Activated CD8-positive, alpha-beta T cell treated with anti-CD3 and anti-CD28 coated beads for 36 hours (primary cell): ENCODE data around the gene AP1G2. TPM values are rescaled to one million over a fixed set of nuclear protein-coding genes. Genes with fewer than 3 reads are reported as not detected.

ENCODE experiments used
- ATAC-seq: fragments of 200-7000 bp; cut with Tn5 transposase; one replicate; pipeline ENCODE4 v1.10.0; 2021; ENCODE audit warnings: mild to moderate bottlenecking, moderate library complexity
- CTCF ChIA-PET: fragments of 350-600 bp; sonication (Branson Sonifier 250); formaldehyde crosslinking; loops from one replicate; lab custom pipeline; 2021; ENCODE audit warnings: antibody characterized with exemption; lab: Charles Lee
- POLR2A ChIA-PET: fragments of 350-600 bp; sonication (Branson Sonifier 250); formaldehyde crosslinking; loops from one replicate; lab custom pipeline; 2021; ENCODE audit warnings: antibody characterized with exemption; lab: Charles Lee
- DNase-seq: peaks from one replicate; pipeline ENCODE4 v3.0.0-alpha.2; 2020
- H3K27ac Mint-ChIP-seq: one replicate; pipeline ENCODE4 v1.8.0; 2021; ENCODE audit warnings: mild to moderate bottlenecking, mixed read lengths
- H3K27me3 Mint-ChIP-seq: one replicate; pipeline ENCODE4 v1.8.0; 2021; ENCODE audit warnings: mixed read lengths
- H3K36me3 Mint-ChIP-seq: one replicate; pipeline ENCODE4 v1.8.0; 2021; ENCODE audit warnings: low read depth, mixed read lengths
- H3K4me1 Mint-ChIP-seq: one replicate; pipeline ENCODE4 v1.8.0; 2021; ENCODE audit warnings: low read depth, mixed read lengths
- H3K4me3 Mint-ChIP-seq: one replicate; pipeline ENCODE4 v1.8.0; 2021; ENCODE audit warnings: mild to moderate bottlenecking, moderate library complexity, mixed read lengths
- H3K9me3 Mint-ChIP-seq: one replicate; pipeline ENCODE4 v1.8.0; 2021; ENCODE audit warnings: mixed read lengths
- CTCF ChIP-seq: fragments of 200-600 bp; IDR thresholded peaks from one replicate; pipeline ENCODE4 v1.8.0; 2022; ENCODE audit warnings: antibody characterized with exemption, mild to moderate bottlenecking
- intact Hi-C: fragments of 100-400 bp; cut with micrococcal nuclease; formaldehyde crosslinking; loops from one replicate; pipeline ENCODE4 v1.10.0; 2022
- total RNA-seq, 2 experiments: library from RNA; stranded (reverse); gene quantifications; one replicate each; pipeline ENCODE4 v1.2.3, GENCODE V29; 2021

The AP1G2 gene
- total RNA-seq, 2 experiments from 2014 or later: 146 to 155 TPM

- DNase-seq (no peak), ATAC-seq (no peak)
- no peaks in the 10 kb centered on the region for H3K4me1 Mint-ChIP-seq
- no peak overlapping the region for H3K27ac Mint-ChIP-seq
- H3K4me3 Mint-ChIP-seq: no peak overlapping the region
- no peaks in the 10 kb centered on the region for H3K27me3 Mint-ChIP-seq
- ChIA-PET CTCF (interaction anchor here (1.4 to 1.5 kb wide), 2 partner anchors 40 to 44 kb away, joined by 3 to 5 read pairs; no protein-coding TSS in a partner anchor), POLR2A (interaction anchor here (0.7 kb wide), 1 partner anchor 52 kb away, joined by 3 read pairs; the partner anchor contains the start of gene NGDN)
- no peaks in the 10 kb centered on the region for H3K36me3 Mint-ChIP-seq
- no peaks in the 10 kb centered on the region for H3K9me3 Mint-ChIP-seq
- intact Hi-C loops: no loop called here
- TF ChIP-seq CTCF: no peak
Observed at GRCh38 chr14:23521785-23522640, 45.6 kb downstream of the AP1G2 start.

- intact Hi-C loops: no loop called here
- ATAC-seq: no peak
- DNase-seq: no peak
- H3K27me3 Mint-ChIP-seq: no peaks in the 10 kb centered on the region
- TF ChIP-seq CTCF: no peak
- no peak overlapping the region for H3K27ac Mint-ChIP-seq
- H3K4me1 Mint-ChIP-seq: no peaks in the 10 kb centered on the region
- CTCF ChIA-PET: no interaction called here
- H3K36me3 Mint-ChIP-seq: no peaks in the 10 kb centered on the region
- H3K4me3 Mint-ChIP-seq: no peak overlapping the region
- H3K9me3 Mint-ChIP-seq: no peaks in the 10 kb centered on the region
- POLR2A ChIA-PET: no interaction called here
Observed at GRCh38 chr14:23520899-23521533, 46.6 kb downstream of the AP1G2 start.

- TF ChIP-seq CTCF: no peak
- ATAC-seq (no peak), DNase-seq (no peak)
- Mint-ChIP-seq H3K27me3 (no peaks in the 10 kb centered on the region), H3K4me1 (no peaks in the 10 kb centered on the region), H3K36me3 (no peaks in the 10 kb centered on the region), H3K4me3 (no peak overlapping the region), H3K27ac (no peak overlapping the region), H3K9me3 (no peaks in the 10 kb centered on the region)
- ChIA-PET CTCF (interaction anchor here (1.4 kb wide), 1 partner anchor 40 kb away, joined by 3 read pairs; no protein-coding TSS in a partner anchor), POLR2A (no interaction called here)
- intact Hi-C loops: no loop called here
Observed at GRCh38 chr14:23518709-23519108, 48.9 kb downstream of the AP1G2 start.

- DNase-seq: no peak
- CTCF ChIA-PET: interaction anchor here (1.0 to 1.4 kb wide), 3 partner anchors 10 to 42 kb away, joined by 3 to 4 read pairs (median 3); no protein-coding TSS in a partner anchor
- no peak overlapping the region for H3K4me3 Mint-ChIP-seq
- no peak overlapping the region for H3K27ac Mint-ChIP-seq
- intact Hi-C loops: no loop called here
- H3K4me1 Mint-ChIP-seq: no peaks in the 10 kb centered on the region
- H3K36me3 Mint-ChIP-seq: no peaks in the 10 kb centered on the region
- no peaks in the 10 kb centered on the region for H3K27me3 Mint-ChIP-seq
- POLR2A ChIA-PET: no interaction called here
- no peak for TF ChIP-seq CTCF
- no peaks in the 10 kb centered on the region for H3K9me3 Mint-ChIP-seq
- ATAC-seq: no peak
Observed at GRCh38 chr14:23517650-23518326, 49.8 kb downstream of the AP1G2 start.
